Gastroesophageal sphincter (tissue), 3 donors: ENCODE measurements around the gene NODAL.

Experiments
- POLR2A ChIP-seq, 2 donors: fragments of 450-650 bp; IDR thresholded peaks; one replicate each; pipeline ENCODE4 v1.6.1; 2017; ENCODE audit warnings: antibody characterized with exemption in 2 of 2, mild to moderate bottlenecking in 2 of 2, moderate library complexity in 1 of 2
- TF ChIP-seq, protein P1 (sequence below), 4 experiments: fragments of 200-600 bp in 2 of 4; fragments of 450-650 bp in 2 of 4; sonication (generic) in 1 of 4; IDR thresholded peaks; one replicate each; pipeline ENCODE4 v1.5.1; 2017 to 2019; ENCODE audit warnings: antibody characterized with exemption in 4 of 4, mild to moderate bottlenecking in 2 of 4, moderate library complexity in 2 of 4

DNA sequence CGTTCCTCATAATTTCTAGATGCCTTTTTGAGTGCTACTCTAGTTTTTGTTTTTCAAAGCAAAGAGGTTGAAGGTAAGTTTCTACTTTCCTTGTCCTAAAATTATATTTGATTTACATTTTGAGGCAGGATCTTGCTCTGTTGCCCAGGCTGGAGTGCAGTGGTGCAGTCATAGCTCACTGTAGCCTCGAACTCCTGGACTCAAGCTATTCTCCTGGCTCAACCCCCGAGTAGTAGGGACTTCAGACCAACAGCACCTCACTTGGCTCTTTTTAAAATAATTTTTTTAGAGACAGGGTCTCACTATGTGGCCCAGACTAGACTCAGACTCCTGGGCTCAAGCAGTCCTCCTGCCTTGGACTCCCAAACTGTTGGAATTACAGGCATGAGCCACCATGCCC, 22.8 kb downstream of the NODAL start:
- TF ChIP-seq, protein P1, sequence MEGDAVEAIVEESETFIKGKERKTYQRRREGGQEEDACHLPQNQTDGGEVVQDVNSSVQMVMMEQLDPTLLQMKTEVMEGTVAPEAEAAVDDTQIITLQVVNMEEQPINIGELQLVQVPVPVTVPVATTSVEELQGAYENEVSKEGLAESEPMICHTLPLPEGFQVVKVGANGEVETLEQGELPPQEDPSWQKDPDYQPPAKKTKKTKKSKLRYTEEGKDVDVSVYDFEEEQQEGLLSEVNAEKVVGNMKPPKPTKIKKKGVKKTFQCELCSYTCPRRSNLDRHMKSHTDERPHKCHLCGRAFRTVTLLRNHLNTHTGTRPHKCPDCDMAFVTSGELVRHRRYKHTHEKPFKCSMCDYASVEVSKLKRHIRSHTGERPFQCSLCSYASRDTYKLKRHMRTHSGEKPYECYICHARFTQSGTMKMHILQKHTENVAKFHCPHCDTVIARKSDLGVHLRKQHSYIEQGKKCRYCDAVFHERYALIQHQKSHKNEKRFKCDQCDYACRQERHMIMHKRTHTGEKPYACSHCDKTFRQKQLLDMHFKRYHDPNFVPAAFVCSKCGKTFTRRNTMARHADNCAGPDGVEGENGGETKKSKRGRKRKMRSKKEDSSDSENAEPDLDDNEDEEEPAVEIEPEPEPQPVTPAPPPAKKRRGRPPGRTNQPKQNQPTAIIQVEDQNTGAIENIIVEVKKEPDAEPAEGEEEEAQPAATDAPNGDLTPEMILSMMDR (IDR thresholded peaks at IDR 0.05), result no peak
- TF ChIP-seq POLR2A (IDR thresholded peaks at IDR 0.05), result no peak
